Stomach (tissue), 4 donors: Measurements from ENCODE around the gene PLXNA1.

Experiments
- POLR2A ChIP-seq, 4 donors: fragments of 450-650 bp; IDR thresholded peaks; one replicate each; pipeline ENCODE4 v1.6.1; 2016; ENCODE audit warnings: antibody characterized with exemption in 4 of 4, control low read depth in 2 of 4, mild to moderate bottlenecking in 1 of 4, moderate library complexity in 1 of 4
- POLR2AphosphoS5 ChIP-seq, 3 donors: sonication (generic); formaldehyde crosslinking; IDR thresholded peaks; one replicate each; pipeline ENCODE4 v1.6.1; 2016; ENCODE audit warnings: antibody characterized with exemption in 3 of 3
- TF ChIP-seq, protein P1 (sequence below), 7 experiments: fragments of 450-650 bp in 4 of 7; fragments of 200-600 bp in 3 of 7; sonication (generic) in 3 of 7; IDR thresholded peaks; one replicate each; pipeline ENCODE4 v1.5.1; 2016 to 2019; ENCODE audit warnings: antibody characterized with exemption in 7 of 7, control low read depth in 2 of 7, mild to moderate bottlenecking in 1 of 7

- TF ChIP-seq, protein P1, sequence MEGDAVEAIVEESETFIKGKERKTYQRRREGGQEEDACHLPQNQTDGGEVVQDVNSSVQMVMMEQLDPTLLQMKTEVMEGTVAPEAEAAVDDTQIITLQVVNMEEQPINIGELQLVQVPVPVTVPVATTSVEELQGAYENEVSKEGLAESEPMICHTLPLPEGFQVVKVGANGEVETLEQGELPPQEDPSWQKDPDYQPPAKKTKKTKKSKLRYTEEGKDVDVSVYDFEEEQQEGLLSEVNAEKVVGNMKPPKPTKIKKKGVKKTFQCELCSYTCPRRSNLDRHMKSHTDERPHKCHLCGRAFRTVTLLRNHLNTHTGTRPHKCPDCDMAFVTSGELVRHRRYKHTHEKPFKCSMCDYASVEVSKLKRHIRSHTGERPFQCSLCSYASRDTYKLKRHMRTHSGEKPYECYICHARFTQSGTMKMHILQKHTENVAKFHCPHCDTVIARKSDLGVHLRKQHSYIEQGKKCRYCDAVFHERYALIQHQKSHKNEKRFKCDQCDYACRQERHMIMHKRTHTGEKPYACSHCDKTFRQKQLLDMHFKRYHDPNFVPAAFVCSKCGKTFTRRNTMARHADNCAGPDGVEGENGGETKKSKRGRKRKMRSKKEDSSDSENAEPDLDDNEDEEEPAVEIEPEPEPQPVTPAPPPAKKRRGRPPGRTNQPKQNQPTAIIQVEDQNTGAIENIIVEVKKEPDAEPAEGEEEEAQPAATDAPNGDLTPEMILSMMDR (IDR thresholded peaks at IDR 0.05) = no peak
- TF ChIP-seq POLR2AphosphoS5 (IDR thresholded peaks at IDR 0.05) = no peak
- TF ChIP-seq POLR2A (IDR thresholded peaks at IDR 0.05) = no peak
Measured at GRCh38 chr3:126957776-126958637, 24.9 kb upstream of the PLXNA1 start.
